ENCODE data around the gene RIPPLY1.

RIPPLY1 gene

DNA sequence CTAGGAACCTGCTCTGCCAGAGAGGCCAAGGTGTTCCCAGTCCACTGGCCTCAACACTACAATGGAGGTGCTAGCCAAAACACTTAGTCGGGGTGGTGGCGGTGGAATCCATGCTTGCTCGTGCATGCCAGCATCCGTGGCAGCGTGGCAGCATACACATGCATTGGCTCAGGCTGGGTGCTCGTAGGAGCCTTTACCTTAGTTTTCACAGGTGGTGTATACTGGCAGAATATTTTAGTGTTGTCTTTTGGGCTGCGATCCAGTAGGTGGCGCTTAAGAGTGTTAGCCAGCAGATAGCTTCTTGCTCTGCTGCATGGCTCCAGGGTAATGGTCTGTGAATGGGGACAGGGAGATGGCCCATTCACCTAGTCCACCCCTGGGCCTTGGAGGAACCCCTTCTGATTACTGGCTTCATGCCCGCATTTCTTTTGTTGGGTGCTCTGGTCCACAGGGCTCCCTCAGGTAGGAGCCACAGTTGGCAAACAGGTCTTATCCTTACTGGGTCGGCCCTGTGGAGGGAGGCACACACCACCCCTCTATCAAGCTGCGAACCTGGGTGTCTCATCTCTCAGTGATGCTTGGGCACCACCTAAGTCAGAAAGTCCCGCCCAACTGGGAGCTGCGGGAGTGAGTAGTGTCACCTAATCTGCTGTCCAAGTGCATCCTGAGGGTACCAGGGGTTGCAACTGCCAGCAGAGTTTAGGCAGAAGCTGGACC lies 40.0 kb downstream of the RIPPLY1 start:
- H3K36me3 ChIP-seq (ENCODE audit: low read length) = no peaks in the 10 kb centered on the region
- H3K9ac ChIP-seq (ENCODE audit: low read length) = no peak overlapping the region
- no peak overlapping the region for H3K27ac ChIP-seq (ENCODE audit: low read depth, low read length)
- no peaks in the 10 kb centered on the region for H3K9me3 ChIP-seq (ENCODE audit: insufficient read depth, low read length)
- H2AFZ ChIP-seq (ENCODE audit: low read depth, low read length, severe bottlenecking) = no peak overlapping the region
- H3K79me2 ChIP-seq (ENCODE audit: insufficient read depth, low read length) = no peaks in the 10 kb centered on the region
- no peaks in the 10 kb centered on the region for H3F3A ChIP-seq (ENCODE audit: insufficient read depth)
- no peaks in the 10 kb centered on the region for H4K20me1 ChIP-seq (ENCODE audit: low read depth, low read length)
- no peaks in the 10 kb centered on the region for H3K27me3 ChIP-seq (ENCODE audit: low read length)
- TF ChIP-seq, protein P1, sequence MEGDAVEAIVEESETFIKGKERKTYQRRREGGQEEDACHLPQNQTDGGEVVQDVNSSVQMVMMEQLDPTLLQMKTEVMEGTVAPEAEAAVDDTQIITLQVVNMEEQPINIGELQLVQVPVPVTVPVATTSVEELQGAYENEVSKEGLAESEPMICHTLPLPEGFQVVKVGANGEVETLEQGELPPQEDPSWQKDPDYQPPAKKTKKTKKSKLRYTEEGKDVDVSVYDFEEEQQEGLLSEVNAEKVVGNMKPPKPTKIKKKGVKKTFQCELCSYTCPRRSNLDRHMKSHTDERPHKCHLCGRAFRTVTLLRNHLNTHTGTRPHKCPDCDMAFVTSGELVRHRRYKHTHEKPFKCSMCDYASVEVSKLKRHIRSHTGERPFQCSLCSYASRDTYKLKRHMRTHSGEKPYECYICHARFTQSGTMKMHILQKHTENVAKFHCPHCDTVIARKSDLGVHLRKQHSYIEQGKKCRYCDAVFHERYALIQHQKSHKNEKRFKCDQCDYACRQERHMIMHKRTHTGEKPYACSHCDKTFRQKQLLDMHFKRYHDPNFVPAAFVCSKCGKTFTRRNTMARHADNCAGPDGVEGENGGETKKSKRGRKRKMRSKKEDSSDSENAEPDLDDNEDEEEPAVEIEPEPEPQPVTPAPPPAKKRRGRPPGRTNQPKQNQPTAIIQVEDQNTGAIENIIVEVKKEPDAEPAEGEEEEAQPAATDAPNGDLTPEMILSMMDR (IDR thresholded peaks at IDR 0.05; ENCODE audit: insufficient read depth, low read length, poor library complexity, severe bottlenecking) = peak; percentile 39
- TF ChIP-seq EZH2phosphoT487 (conservative IDR thresholded peaks at IDR 0.05; ENCODE audit: low read length) = no peak
- H3K4me3 ChIP-seq (ENCODE audit: insufficient read depth, low read length, poor library complexity, severe bottlenecking) = no peak overlapping the region
- H3K9me2 ChIP-seq (replicated peaks; ENCODE audit: insufficient read depth, low read length) = no peaks in the 10 kb centered on the region
- no peak overlapping the region for H3K4me2 ChIP-seq (ENCODE audit: low read depth, low read length, poor library complexity, severe bottlenecking)

All from SU-DHL-6 (cell line).